ENCODE data around the gene RAD51B.

RAD51B gene

DNA sequence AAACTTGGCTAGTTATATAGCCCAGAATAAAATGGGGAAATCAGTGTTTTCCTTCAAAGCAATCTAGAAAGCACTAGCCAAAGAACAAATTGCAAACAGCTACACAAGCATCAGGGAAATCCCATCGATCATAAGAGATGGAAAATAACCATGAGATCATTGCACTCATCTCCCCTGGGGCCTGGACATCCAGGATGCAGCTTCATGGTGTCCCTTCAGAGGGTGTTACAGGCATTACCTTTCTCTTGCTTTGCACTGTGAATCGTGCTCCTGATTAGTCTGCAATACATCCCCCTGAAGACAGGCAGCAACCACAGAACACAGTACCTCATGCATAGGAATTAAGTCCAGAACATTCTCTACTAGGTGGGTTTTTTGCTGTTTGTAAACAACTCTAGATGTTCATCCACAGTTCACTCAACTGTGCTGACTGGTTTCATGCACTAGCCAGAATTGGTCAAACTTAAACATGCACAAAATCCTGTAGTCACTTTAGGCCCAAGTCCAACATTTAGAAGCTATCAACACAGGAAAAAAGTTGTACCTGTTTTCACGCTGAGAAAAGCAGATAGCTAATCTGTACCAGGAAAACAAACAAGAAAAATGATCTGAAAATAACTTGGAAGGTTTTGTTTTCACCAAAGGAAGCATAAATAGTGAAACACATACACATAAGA, 853.2 kb downstream of the RAD51B start:
- DNase-seq = no peak

- no peak for DNase-seq
Observed at GRCh38 chr14:68673464-68673863, 853.9 kb downstream of the RAD51B start.

- no peak for DNase-seq
Observed at GRCh38 chr14:68674538-68675232, 855.1 kb downstream of the RAD51B start.

DNA sequence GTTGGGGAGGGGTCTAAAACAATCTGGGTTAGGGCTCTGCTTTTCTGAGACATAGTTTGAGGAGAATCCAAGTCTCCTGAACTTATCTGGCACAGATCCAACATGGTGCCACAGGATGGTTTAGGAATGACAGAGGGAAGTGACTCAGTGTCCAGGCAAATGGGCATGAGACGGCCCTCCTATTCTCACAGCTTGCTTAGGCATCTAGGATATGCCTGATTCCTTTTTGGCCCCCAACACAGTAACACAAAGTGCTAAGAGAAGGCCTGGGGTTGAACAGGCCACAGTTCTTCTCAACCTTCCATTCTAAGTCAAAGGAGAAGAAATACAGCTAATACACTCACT, 855.6 kb downstream of the RAD51B start:
- no peak for DNase-seq

DNA sequence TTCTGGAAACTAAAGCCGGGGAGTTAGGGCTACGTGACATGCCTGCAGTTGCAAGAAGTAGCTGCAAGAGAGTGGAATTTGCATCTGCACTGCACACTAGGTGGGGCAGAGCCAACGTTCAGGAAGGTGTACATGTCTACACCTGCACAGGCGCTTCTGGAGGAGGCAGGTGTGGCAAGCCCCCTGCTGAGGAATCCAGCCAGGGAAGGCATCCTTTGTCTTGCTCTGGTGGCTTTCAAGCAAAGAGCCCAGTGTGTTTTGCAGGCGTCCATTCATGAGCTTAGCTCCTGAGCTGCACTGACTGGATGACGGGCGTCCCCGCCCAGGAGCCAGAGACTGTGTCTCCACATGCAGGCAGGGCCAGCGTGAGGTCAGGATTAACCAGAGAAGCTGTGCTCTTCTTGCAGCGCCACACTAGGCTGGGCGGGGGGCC, 856.9 kb downstream of the RAD51B start:
- DNase-seq = no peak

GRCh38 chr14:68677476-68677875, 857.9 kb downstream of the RAD51B start:
- DNase-seq = no peak

- no peak for DNase-seq
Observed at GRCh38 chr14:68677901-68678300, 858.3 kb downstream of the RAD51B start.

- DNase-seq = no peak
Observed at GRCh38 chr14:68678471-68678870, 858.9 kb downstream of the RAD51B start.

GRCh38 chr14:68679301-68679700, 859.7 kb downstream of the RAD51B start:
- no peak for DNase-seq

DNA sequence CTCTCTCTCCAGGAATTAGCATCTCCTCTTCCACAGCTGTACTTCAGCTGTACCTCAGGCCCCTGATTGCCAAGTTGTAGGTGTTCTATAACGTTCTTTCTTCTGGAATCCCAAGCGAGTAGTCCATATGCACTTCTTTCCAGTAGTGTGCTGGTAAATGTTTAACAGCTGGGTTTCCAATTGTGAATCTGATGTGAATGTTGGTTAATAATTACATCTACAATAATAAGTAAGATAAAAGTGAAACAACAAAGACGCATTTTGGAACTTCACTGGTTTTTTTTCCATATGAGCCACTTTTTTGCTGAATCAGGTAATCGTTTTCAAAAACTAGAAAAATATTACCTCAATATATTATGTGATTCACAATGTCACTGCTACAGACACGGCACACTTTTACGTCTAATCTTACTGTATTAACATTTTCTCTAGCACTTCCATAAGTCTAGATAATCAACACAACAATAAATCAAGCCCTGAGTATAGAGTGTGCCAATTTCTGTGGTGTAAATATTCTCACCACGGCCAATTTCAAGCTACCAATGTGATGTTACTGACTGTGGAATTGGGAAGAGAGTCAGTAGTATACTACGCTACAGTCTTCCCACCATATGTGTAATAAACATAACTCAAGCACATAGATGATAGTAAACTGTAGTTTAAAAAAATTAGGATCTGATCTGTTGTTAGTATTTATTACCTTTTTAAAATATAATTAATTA, 860.3 kb downstream of the RAD51B start:
- no peak for DNase-seq

- no peak for DNase-seq
Observed at GRCh38 chr14:68680541-68681051, 861.0 kb downstream of the RAD51B start.

DNA sequence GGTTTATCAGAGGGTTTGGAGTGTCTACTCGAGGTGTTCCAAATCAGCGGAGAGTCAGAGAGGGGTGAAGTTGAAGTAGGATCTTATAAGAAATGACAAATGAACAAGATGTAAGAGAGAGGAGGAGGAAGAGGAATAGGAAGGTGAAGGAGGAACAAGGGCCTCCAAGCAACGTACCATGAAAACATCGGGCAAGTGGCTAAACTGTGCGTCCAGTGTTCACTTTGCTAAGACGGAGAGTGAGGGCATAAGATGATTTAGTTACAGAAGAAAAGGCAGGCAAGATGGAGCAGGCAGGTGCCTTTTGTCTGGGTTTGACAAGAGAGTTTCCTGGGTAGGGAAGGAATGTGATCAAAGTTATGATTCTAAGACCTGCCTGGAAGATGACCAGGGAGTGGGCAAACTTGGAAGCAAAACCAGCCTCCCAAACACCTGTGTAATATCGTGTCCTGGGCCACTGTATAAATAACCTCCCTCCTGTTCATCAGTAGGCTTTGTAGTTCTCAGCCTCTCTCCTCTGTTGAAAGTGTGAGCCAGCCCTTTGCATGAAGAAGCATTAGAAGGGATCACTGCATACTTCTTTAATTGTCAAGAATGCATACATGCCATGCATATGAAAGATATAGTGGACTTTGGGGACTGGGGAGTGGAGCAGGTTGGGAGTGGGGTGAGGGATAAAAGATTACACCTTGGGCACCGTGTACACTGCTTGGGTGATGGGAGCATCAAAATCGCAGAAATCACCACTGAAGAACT, 861.9 kb downstream of the RAD51B start:
- DNase-seq = no peak

- DNase-seq = no peak
Observed at GRCh38 chr14:68682166-68683103, 862.9 kb downstream of the RAD51B start.

DNA sequence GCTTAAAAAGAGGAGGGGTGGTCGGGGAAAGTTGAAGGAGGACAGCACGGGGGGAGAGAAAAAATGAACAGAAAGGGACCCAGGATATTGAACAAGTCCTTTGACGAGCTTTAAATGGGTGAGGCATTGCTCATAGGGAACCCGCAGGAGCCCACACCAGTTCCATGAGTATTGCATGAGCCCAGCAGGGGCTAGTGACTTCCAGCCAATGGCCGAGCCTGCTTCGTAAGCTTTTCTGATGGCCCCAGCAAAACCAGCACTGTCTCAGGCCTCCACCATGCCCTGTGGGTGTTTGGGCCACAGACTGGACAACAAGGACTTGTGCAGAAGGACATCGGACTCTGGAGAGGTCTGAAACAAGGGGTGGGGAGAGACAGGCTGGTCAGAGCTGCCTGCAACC, 863.7 kb downstream of the RAD51B start:
- no peak for DNase-seq

GRCh38 chr14:68684466-68685418, 865.2 kb downstream of the RAD51B start:
- DNase-seq = no peak

GRCh38 chr14:68685419-68686204, 866.0 kb downstream of the RAD51B start:
- DNase-seq = no peak

- no peak for DNase-seq
Observed at GRCh38 chr14:68686205-68686465, 866.6 kb downstream of the RAD51B start.

DNA sequence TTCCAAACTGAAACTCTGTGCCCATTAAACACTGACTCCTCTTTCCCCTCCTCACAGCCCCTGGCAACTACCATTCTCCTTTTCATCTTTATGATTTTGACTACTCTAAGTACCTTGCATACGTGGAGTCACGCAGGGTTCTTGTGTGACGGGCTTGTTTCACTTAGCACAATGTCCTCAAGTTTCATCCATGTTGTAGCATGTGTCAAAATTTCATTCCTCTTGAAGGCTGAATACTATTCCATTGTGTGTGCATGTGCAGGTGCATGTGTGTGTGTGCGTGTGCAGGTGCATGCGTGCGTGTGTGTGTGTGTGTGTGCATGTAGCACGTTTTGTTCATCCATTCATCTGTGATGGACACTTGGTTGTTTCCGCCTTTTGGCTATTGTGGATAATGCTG, 867.1 kb downstream of the RAD51B start:
- DNase-seq = no peak

GRCh38 chr14:68687746-68688145, 868.2 kb downstream of the RAD51B start:
- DNase-seq = no peak

GRCh38 chr14:68688872-68689371, 869.3 kb downstream of the RAD51B start:
- DNase-seq = no peak
